Measurements from ENCODE around the gene STX10. TPM values are rescaled to one million over a fixed set of nuclear protein-coding genes. Genes with fewer than 3 reads are reported as not detected.
"Not testable (repeated sequence)": the region's sequence is repeated elsewhere in the genome, so short reads cannot be mapped to it uniquely, and the experiment has no call there.

The STX10 gene
- 20.3 TPM for total RNA-seq

GRCh38 chr19:13150187-13150930, at the start of gene STX10, which contains the start of gene IER2:
TSS of gene STX10 (minus strand) at chr19:13150375. CDS start at chr19:13150173, 202 bp downstream.
TSS of gene IER2 (plus strand) at chr19:13150411. CDS start at chr19:13153187, 2,776 bp downstream.
- DNase-seq: peak; percentile 94

- no peak for DNase-seq
Measured at GRCh38 chr19:13198634-13199033, 48.5 kb upstream of the STX10 start.

- DNase-seq: no peak
Measured at GRCh38 chr19:13195678-13196077, 45.5 kb upstream of the STX10 start.

GRCh38 chr19:13190781-13191540, 40.8 kb upstream of the STX10 start:
- DNase-seq: no peak

- no peak for DNase-seq
Measured at GRCh38 chr19:13189600-13189999, 39.4 kb upstream of the STX10 start.

GRCh38 chr19:13187419-13187818, 37.2 kb upstream of the STX10 start:
- no peak for DNase-seq

- DNase-seq: not testable (repeated sequence)
Measured at GRCh38 chr19:13186688-13187087, 36.5 kb upstream of the STX10 start.

- DNase-seq: not testable (repeated sequence)
Measured at GRCh38 chr19:13185763-13186657, 35.8 kb upstream of the STX10 start.

- DNase-seq: not testable (repeated sequence)
Measured at GRCh38 chr19:13184926-13185325, 34.8 kb upstream of the STX10 start.

- peak; percentile 73 for DNase-seq
Measured at GRCh38 chr19:13181747-13182388, 31.7 kb upstream of the STX10 start.

GRCh38 chr19:13178291-13178690, 28.1 kb upstream of the STX10 start:
- DNase-seq: not testable (repeated sequence)

GRCh38 chr19:13177584-13177983, 27.4 kb upstream of the STX10 start:
- DNase-seq: not testable (repeated sequence)

- DNase-seq: no peak
Measured at GRCh38 chr19:13176345-13176744, 26.2 kb upstream of the STX10 start.

- no peak for DNase-seq
Measured at GRCh38 chr19:13173139-13173737, 23.1 kb upstream of the STX10 start.

- DNase-seq: no peak
Measured at GRCh38 chr19:13172346-13173138, 22.4 kb upstream of the STX10 start.

GRCh38 chr19:13171146-13171545, 21.0 kb upstream of the STX10 start:
- no peak for DNase-seq

- no peak for DNase-seq
Measured at GRCh38 chr19:13169769-13170168, 19.6 kb upstream of the STX10 start.

GRCh38 chr19:13166151-13166550, 16.0 kb upstream of the STX10 start:
- DNase-seq: not testable (repeated sequence)

GRCh38 chr19:13165162-13165997, 15.2 kb upstream of the STX10 start:
- DNase-seq: no peak

Data from occipital lobe (tissue), 2 donors.